ENCODE results near the gene DENND4A.

DNA sequence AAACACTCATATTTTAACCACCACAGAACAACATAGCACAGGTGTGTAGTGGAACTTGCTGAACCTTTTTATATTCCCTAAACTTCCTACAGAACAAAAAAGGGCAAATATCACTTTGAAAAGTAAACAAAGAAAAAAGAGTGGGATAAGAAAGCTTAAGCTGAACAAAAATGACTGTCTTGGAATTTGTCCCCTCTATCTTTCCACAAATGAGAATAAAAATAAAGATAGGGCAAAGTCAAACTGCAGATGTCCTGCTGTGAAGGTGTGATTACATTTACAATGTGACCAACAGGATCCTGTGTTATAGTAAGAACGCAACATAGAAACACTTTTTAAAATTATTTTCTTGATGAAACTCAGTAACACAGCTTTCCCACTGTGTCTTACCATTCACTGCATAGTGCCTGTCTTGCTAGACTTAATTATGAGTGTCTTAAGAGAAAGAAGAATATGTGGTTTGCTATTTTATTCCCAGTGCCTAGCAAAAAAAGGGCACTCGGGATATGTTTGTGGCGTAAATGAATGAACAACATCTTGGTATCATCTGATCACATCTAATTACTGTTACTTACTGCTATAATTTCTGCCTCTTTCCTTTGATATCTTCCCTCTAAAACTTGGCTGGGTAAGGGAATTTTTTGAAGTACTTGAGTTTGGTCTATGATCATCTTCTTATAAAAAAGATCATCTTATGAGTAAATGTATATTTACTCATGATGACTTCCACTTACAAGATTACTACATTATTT, 67.5 kb downstream of the DENND4A start:
- TF ChIP-seq, protein P1, sequence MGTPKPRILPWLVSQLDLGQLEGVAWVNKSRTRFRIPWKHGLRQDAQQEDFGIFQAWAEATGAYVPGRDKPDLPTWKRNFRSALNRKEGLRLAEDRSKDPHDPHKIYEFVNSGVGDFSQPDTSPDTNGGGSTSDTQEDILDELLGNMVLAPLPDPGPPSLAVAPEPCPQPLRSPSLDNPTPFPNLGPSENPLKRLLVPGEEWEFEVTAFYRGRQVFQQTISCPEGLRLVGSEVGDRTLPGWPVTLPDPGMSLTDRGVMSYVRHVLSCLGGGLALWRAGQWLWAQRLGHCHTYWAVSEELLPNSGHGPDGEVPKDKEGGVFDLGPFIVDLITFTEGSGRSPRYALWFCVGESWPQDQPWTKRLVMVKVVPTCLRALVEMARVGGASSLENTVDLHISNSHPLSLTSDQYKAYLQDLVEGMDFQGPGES (IDR thresholded peaks at IDR 0.05; ENCODE audit: low read depth, low read length) = no peak
- TF ChIP-seq POLR2AphosphoS5 (IDR thresholded peaks at IDR 0.05; ENCODE audit: low read depth, low read length) (no peak), FOXJ3 (CRISPR knock-in tag; IDR thresholded peaks at IDR 0.05) (no peak), RAD21 (IDR thresholded peaks at IDR 0.05; ENCODE audit: low read length) (no peak), GATA2 (CRISPR knock-in tag; IDR thresholded peaks at IDR 0.05) (no peak), JUND (IDR thresholded peaks at IDR 0.05) (no peak), TAF1 (IDR thresholded peaks at IDR 0.05; ENCODE audit: borderline replicate concordance, low read depth, low read length) (no peak), EP300 (IDR thresholded peaks at IDR 0.05; ENCODE audit: borderline replicate concordance in 1 of 2, low read depth in 1 of 2, low read length in 1 of 2) (no peak), RCOR1 (IDR thresholded peaks at IDR 0.05; ENCODE audit: low read length) (no peak), SIN3A (IDR thresholded peaks at IDR 0.05; ENCODE audit: borderline replicate concordance, low read depth, low read length) (no peak)
- TF ChIP-seq, protein P2, sequence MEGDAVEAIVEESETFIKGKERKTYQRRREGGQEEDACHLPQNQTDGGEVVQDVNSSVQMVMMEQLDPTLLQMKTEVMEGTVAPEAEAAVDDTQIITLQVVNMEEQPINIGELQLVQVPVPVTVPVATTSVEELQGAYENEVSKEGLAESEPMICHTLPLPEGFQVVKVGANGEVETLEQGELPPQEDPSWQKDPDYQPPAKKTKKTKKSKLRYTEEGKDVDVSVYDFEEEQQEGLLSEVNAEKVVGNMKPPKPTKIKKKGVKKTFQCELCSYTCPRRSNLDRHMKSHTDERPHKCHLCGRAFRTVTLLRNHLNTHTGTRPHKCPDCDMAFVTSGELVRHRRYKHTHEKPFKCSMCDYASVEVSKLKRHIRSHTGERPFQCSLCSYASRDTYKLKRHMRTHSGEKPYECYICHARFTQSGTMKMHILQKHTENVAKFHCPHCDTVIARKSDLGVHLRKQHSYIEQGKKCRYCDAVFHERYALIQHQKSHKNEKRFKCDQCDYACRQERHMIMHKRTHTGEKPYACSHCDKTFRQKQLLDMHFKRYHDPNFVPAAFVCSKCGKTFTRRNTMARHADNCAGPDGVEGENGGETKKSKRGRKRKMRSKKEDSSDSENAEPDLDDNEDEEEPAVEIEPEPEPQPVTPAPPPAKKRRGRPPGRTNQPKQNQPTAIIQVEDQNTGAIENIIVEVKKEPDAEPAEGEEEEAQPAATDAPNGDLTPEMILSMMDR (IDR thresholded peaks at IDR 0.05) = no peak
- TF ChIP-seq, protein P3, sequence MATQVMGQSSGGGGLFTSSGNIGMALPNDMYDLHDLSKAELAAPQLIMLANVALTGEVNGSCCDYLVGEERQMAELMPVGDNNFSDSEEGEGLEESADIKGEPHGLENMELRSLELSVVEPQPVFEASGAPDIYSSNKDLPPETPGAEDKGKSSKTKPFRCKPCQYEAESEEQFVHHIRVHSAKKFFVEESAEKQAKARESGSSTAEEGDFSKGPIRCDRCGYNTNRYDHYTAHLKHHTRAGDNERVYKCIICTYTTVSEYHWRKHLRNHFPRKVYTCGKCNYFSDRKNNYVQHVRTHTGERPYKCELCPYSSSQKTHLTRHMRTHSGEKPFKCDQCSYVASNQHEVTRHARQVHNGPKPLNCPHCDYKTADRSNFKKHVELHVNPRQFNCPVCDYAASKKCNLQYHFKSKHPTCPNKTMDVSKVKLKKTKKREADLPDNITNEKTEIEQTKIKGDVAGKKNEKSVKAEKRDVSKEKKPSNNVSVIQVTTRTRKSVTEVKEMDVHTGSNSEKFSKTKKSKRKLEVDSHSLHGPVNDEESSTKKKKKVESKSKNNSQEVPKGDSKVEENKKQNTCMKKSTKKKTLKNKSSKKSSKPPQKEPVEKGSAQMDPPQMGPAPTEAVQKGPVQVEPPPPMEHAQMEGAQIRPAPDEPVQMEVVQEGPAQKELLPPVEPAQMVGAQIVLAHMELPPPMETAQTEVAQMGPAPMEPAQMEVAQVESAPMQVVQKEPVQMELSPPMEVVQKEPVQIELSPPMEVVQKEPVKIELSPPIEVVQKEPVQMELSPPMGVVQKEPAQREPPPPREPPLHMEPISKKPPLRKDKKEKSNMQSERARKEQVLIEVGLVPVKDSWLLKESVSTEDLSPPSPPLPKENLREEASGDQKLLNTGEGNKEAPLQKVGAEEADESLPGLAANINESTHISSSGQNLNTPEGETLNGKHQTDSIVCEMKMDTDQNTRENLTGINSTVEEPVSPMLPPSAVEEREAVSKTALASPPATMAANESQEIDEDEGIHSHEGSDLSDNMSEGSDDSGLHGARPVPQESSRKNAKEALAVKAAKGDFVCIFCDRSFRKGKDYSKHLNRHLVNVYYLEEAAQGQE (IDR thresholded peaks at IDR 0.05; ENCODE audit: low read depth, low read length) = no peak
